ENCODE data around the gene SEC24D.

SEC24D gene

GRCh38 chr4:118721752-118722151 lies 114.2 kb downstream of the SEC24D start:
- H3K36me3 ChIP-seq (ENCODE audit: control insufficient read depth in 4 of 4, insufficient read depth in 4 of 4, low read length in 3 of 4): peaks cover 3 to 24% (median 12%) of the 10 kb centered on the region in 4 experiments
- no peaks in the 10 kb centered on the region for H3K4me1 ChIP-seq (ENCODE audit: control extremely low read depth in 1 of 4, control insufficient read depth in 4 of 4, insufficient read depth in 4 of 4, low read length in 3 of 4)
- H3K27ac ChIP-seq (ENCODE audit: insufficient read depth in 1 of 2, low read depth in 1 of 2, low read length in 2 of 2, poor library complexity in 1 of 2, severe bottlenecking in 2 of 2): no peak overlapping the region
- POLR2A ChIA-PET: no interaction called here
- WGBS (ENCODE audit: insufficient coverage): no CpG with 5 or more reads among the region's 1 CpG
- no peak overlapping the region for H3K4me3 ChIP-seq (ENCODE audit: control insufficient read depth in 1 of 7, extremely low read depth in 1 of 7, insufficient read depth in 4 of 7, low read depth in 2 of 7, low read length in 6 of 7)
- DNase-seq: no peak
- no peaks in the 10 kb centered on the region for H3K27me3 ChIP-seq (replicated peaks in 2 of 5; ENCODE audit: control insufficient read depth in 4 of 5, insufficient read depth in 5 of 5, low read length in 4 of 5)
- H3K9me3 ChIP-seq (ENCODE audit: control extremely low read depth in 1 of 5, control insufficient read depth in 4 of 5, insufficient read depth in 2 of 5, low read depth in 1 of 5, low read length in 4 of 5): no peaks in the 10 kb centered on the region
- CTCF ChIA-PET: no interaction called here

- Histone ChIP-seq H3K27ac (ENCODE audit: insufficient read depth in 1 of 2, low read depth in 1 of 2, low read length in 2 of 2, poor library complexity in 1 of 2, severe bottlenecking in 2 of 2) (no peak overlapping the region), H3K4me1 (ENCODE audit: control extremely low read depth in 1 of 4, control insufficient read depth in 4 of 4, insufficient read depth in 4 of 4, low read length in 3 of 4) (no peaks in the 10 kb centered on the region), H3K4me3 (ENCODE audit: control insufficient read depth in 1 of 7, extremely low read depth in 1 of 7, insufficient read depth in 4 of 7, low read depth in 2 of 7, low read length in 6 of 7) (no peak overlapping the region), H3K36me3 (ENCODE audit: control insufficient read depth in 4 of 4, insufficient read depth in 4 of 4, low read length in 3 of 4) (peaks cover 0 to 6% (median 3%) of the 10 kb centered on the region in 4 experiments), H3K27me3 (replicated peaks in 2 of 5; ENCODE audit: control insufficient read depth in 4 of 5, insufficient read depth in 5 of 5, low read length in 4 of 5) (no peaks in the 10 kb centered on the region), H3K9me3 (ENCODE audit: control extremely low read depth in 1 of 5, control insufficient read depth in 4 of 5, insufficient read depth in 2 of 5, low read depth in 1 of 5, low read length in 4 of 5) (no peaks in the 10 kb centered on the region)
- POLR2A ChIA-PET: no interaction called here
- CTCF ChIA-PET: no interaction called here
- no peak for DNase-seq
- WGBS (ENCODE audit: insufficient coverage): 80% methylated on average over 2 of the region's 4 CpGs
These were observed 117.3 kb downstream of the SEC24D start for GRCh38 chr4:118718511-118719170.

- H3K9me3 ChIP-seq (ENCODE audit: control extremely low read depth in 1 of 5, control insufficient read depth in 4 of 5, insufficient read depth in 2 of 5, low read depth in 1 of 5, low read length in 4 of 5): no peaks in the 10 kb centered on the region
- no peak for DNase-seq
- no peak overlapping the region for H3K27ac ChIP-seq (ENCODE audit: insufficient read depth in 1 of 2, low read depth in 1 of 2, low read length in 2 of 2, poor library complexity in 1 of 2, severe bottlenecking in 2 of 2)
- POLR2A ChIA-PET: no interaction called here
- H3K4me3 ChIP-seq (ENCODE audit: control insufficient read depth in 1 of 7, extremely low read depth in 1 of 7, insufficient read depth in 4 of 7, low read depth in 2 of 7, low read length in 6 of 7): no peak overlapping the region
- 90% methylated on average over 2 of the region's 3 CpGs for WGBS (ENCODE audit: insufficient coverage)
- no peaks in the 10 kb centered on the region for H3K27me3 ChIP-seq (replicated peaks in 2 of 5; ENCODE audit: control insufficient read depth in 4 of 5, insufficient read depth in 5 of 5, low read length in 4 of 5)
- H3K36me3 ChIP-seq (ENCODE audit: control insufficient read depth in 4 of 4, insufficient read depth in 4 of 4, low read length in 3 of 4): peaks cover 5 to 7% (median 6%) of the 10 kb centered on the region in 4 experiments
- H3K4me1 ChIP-seq (ENCODE audit: control extremely low read depth in 1 of 4, control insufficient read depth in 4 of 4, insufficient read depth in 4 of 4, low read length in 3 of 4): no peaks in the 10 kb centered on the region
- CTCF ChIA-PET: no interaction called here
These were observed 119.6 kb downstream of the SEC24D start for GRCh38 chr4:118716304-118716703.

- Histone ChIP-seq H3K27ac (ENCODE audit: insufficient read depth in 1 of 2, low read depth in 1 of 2, low read length in 2 of 2, poor library complexity in 1 of 2, severe bottlenecking in 2 of 2) (no peak overlapping the region), H3K27me3 (replicated peaks in 2 of 5; ENCODE audit: control insufficient read depth in 4 of 5, insufficient read depth in 5 of 5, low read length in 4 of 5) (no peaks in the 10 kb centered on the region), H3K4me3 (ENCODE audit: control insufficient read depth in 1 of 7, extremely low read depth in 1 of 7, insufficient read depth in 4 of 7, low read depth in 2 of 7, low read length in 6 of 7) (no peak overlapping the region), H3K4me1 (ENCODE audit: control extremely low read depth in 1 of 4, control insufficient read depth in 4 of 4, insufficient read depth in 4 of 4, low read length in 3 of 4) (no peaks in the 10 kb centered on the region), H3K36me3 (ENCODE audit: control insufficient read depth in 4 of 4, insufficient read depth in 4 of 4, low read length in 3 of 4) (peaks cover 14 to 21% (median 17%) of the 10 kb centered on the region in 4 experiments), H3K9me3 (ENCODE audit: control extremely low read depth in 1 of 5, control insufficient read depth in 4 of 5, insufficient read depth in 2 of 5, low read depth in 1 of 5, low read length in 4 of 5) (no peaks in the 10 kb centered on the region)
- DNase-seq: no peak
- WGBS (ENCODE audit: insufficient coverage): no CpG with 5 or more reads among the region's 4 CpGs
- CTCF ChIA-PET: no interaction called here
- POLR2A ChIA-PET: no interaction called here
These were observed 121.2 kb downstream of the SEC24D start for GRCh38 chr4:118714682-118715081.

- WGBS (ENCODE audit: insufficient coverage): no CpG with 5 or more reads among the region's 1 CpG
- H3K36me3 ChIP-seq (ENCODE audit: control insufficient read depth in 4 of 4, insufficient read depth in 4 of 4, low read length in 3 of 4): peaks cover 16 to 36% (median 29%) of the 10 kb centered on the region in 4 experiments
- no peaks in the 10 kb centered on the region for H3K4me1 ChIP-seq (ENCODE audit: control extremely low read depth in 1 of 4, control insufficient read depth in 4 of 4, insufficient read depth in 4 of 4, low read length in 3 of 4)
- H3K27me3 ChIP-seq (replicated peaks in 2 of 5; ENCODE audit: control insufficient read depth in 4 of 5, insufficient read depth in 5 of 5, low read length in 4 of 5): no peaks in the 10 kb centered on the region
- DNase-seq: no peak
- ChIA-PET POLR2A (no interaction called here), CTCF (no interaction called here)
- no peak overlapping the region for H3K4me3 ChIP-seq (ENCODE audit: control insufficient read depth in 1 of 7, extremely low read depth in 1 of 7, insufficient read depth in 4 of 7, low read depth in 2 of 7, low read length in 6 of 7)
- H3K27ac ChIP-seq (ENCODE audit: insufficient read depth in 1 of 2, low read depth in 1 of 2, low read length in 2 of 2, poor library complexity in 1 of 2, severe bottlenecking in 2 of 2): no peak overlapping the region
- no peaks in the 10 kb centered on the region for H3K9me3 ChIP-seq (ENCODE audit: control extremely low read depth in 1 of 5, control insufficient read depth in 4 of 5, insufficient read depth in 2 of 5, low read depth in 1 of 5, low read length in 4 of 5)
These were observed 123.1 kb downstream of the SEC24D start for GRCh38 chr4:118712872-118713271.

GRCh38 chr4:118711052-118711451 lies 124.9 kb downstream of the SEC24D start:
- Histone ChIP-seq H3K4me1 (ENCODE audit: control extremely low read depth in 1 of 4, control insufficient read depth in 4 of 4, insufficient read depth in 4 of 4, low read length in 3 of 4) (no peaks in the 10 kb centered on the region), H3K4me3 (ENCODE audit: control insufficient read depth in 1 of 7, extremely low read depth in 1 of 7, insufficient read depth in 4 of 7, low read depth in 2 of 7, low read length in 6 of 7) (no peak overlapping the region), H3K9me3 (ENCODE audit: control extremely low read depth in 1 of 5, control insufficient read depth in 4 of 5, insufficient read depth in 2 of 5, low read depth in 1 of 5, low read length in 4 of 5) (no peaks in the 10 kb centered on the region), H3K36me3 (ENCODE audit: control insufficient read depth in 4 of 4, insufficient read depth in 4 of 4, low read length in 3 of 4) (peaks cover 23 to 44% (median 37%) of the 10 kb centered on the region in 4 experiments), H3K27me3 (replicated peaks in 2 of 5; ENCODE audit: control insufficient read depth in 4 of 5, insufficient read depth in 5 of 5, low read length in 4 of 5) (no peaks in the 10 kb centered on the region), H3K27ac (ENCODE audit: insufficient read depth in 1 of 2, low read depth in 1 of 2, low read length in 2 of 2, poor library complexity in 1 of 2, severe bottlenecking in 2 of 2) (no peak overlapping the region)
- no CpG with 5 or more reads among the region's 2 CpGs for WGBS (ENCODE audit: insufficient coverage)
- DNase-seq: no peak
- POLR2A ChIA-PET: no interaction called here
- CTCF ChIA-PET: no interaction called here

- no peak for DNase-seq
- Histone ChIP-seq H3K27ac (ENCODE audit: insufficient read depth in 1 of 2, low read depth in 1 of 2, low read length in 2 of 2, poor library complexity in 1 of 2, severe bottlenecking in 2 of 2) (no peak overlapping the region), H3K9me3 (ENCODE audit: control extremely low read depth in 1 of 5, control insufficient read depth in 4 of 5, insufficient read depth in 2 of 5, low read depth in 1 of 5, low read length in 4 of 5) (no peaks in the 10 kb centered on the region), H3K27me3 (replicated peaks in 2 of 5; ENCODE audit: control insufficient read depth in 4 of 5, insufficient read depth in 5 of 5, low read length in 4 of 5) (no peaks in the 10 kb centered on the region), H3K4me1 (ENCODE audit: control extremely low read depth in 1 of 4, control insufficient read depth in 4 of 4, insufficient read depth in 4 of 4, low read length in 3 of 4) (no peaks in the 10 kb centered on the region), H3K36me3 (ENCODE audit: control insufficient read depth in 4 of 4, insufficient read depth in 4 of 4, low read length in 3 of 4) (peaks cover 26 to 63% (median 40%) of the 10 kb centered on the region in 4 experiments), H3K4me3 (ENCODE audit: control insufficient read depth in 1 of 7, extremely low read depth in 1 of 7, insufficient read depth in 4 of 7, low read depth in 2 of 7, low read length in 6 of 7) (no peak overlapping the region)
- ChIA-PET CTCF (interaction anchor here (0.6 kb wide), 1 partner anchor 148 kb away, joined by 4 read pairs; no protein-coding TSS in a partner anchor), POLR2A (no interaction called here)
- 100% methylated on average over 1 of the region's 2 CpGs for WGBS (ENCODE audit: insufficient coverage)
These were observed 132.8 kb downstream of the SEC24D start for GRCh38 chr4:118703118-118703517.
